HG03039 (cell line): ENCODE data around the gene UTP11.
"Not testable (repeated sequence)": the region's sequence is repeated elsewhere in the genome, so short reads cannot be mapped to it uniquely, and the experiment has no call there.

Source experiments
- ATAC-seq: cut with Tn5 transposase; IDR thresholded peaks from one replicate; pipeline ENCODE4 v1.9.1; 2021; ENCODE audit warnings: mild to moderate bottlenecking, moderate library complexity; ENCODE audit not compliant: unreplicated experiment

Gene UTP11, protein sequence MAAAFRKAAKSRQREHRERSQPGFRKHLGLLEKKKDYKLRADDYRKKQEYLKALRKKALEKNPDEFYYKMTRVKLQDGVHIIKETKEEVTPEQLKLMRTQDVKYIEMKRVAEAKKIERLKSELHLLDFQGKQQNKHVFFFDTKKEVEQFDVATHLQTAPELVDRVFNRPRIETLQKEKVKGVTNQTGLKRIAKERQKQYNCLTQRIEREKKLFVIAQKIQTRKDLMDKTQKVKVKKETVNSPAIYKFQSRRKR

DNA sequence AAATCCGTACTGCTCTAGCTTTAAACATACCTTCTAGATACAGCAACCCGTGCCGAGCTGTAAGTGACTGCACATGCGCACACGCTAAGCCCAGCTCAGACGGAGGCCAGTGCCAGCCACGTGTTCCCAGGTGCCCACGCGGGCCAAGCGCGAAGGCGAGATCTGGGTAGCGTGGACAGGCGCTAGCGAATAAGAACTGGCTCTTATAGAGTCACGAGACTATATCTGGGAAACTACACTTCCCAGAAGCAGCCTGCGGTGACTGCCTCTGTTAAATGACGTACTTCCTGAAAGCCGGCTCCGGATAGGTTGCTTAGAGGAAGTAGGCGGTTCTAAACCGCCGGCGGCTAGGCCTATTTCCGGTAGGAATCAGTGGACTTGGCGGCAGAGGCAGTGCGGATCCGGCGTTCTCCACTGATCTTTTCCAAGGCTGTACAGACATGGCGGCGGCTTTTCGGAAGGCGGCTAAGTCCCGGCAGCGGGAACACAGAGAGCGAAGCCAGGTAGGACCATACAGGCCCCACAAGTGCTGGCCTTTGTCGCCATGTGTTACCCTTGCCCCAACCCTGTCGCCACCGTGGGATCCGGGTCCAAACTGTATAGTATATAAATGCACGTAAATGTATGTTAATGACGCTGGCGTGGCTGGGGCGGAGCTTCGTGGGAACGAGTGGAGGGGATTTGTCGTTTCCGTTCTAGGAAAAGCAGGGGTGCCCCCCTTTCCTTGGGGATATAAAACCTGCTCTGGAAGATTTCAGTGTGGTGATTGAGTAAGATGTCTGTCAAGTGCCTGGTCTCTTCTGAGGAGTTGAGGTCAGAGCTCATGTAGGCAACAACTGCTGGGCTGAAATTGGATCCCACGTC lies at the start of gene UTP11:
Gene UTP11 (plus strand): TSS at position 372 of the 864 bp plus-strand sequence. CDS start 69 bp downstream, at position 441.
- peak; percentile 89 for ATAC-seq

DNA sequence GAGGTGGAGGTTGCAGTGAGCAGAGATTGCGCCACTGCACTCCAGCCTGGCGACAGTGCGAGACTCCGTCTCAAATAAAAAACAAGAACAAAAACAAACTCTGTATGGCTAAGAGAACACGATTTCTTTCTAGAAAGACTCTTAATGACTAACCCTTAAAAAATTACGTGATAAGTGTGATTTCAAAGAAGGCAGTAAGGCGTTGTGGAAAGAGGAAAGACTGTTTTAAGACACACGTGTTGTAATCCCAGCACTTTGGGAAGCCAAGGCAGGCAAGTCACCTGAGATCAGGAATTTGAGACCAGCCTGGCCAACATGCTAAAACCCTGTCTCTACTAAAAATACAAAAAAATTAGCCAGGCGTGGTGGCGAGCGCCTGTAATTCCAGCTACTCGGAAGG lies 48.4 kb upstream of the UTP11 start:
- not testable (repeated sequence) for ATAC-seq

DNA sequence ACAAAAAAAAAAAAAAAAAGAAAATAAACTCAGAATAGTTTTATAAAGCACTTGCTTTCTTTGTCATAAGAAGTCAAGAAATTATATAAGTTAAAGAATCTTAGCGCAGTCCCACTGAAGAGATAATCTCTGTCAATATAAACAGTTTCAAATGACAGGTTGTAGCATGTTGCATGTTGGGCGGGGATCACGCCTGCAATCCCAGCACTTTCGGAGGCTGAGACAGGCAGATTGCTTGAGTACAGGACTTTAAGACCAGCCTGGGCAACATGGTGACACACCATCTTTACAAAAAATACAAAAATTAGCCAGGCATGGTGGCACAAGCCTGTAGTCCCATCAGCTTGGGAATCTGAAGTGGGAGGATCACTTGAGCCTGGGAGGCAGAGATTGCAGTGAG lies 47.2 kb upstream of the UTP11 start:
- no peak for ATAC-seq

DNA sequence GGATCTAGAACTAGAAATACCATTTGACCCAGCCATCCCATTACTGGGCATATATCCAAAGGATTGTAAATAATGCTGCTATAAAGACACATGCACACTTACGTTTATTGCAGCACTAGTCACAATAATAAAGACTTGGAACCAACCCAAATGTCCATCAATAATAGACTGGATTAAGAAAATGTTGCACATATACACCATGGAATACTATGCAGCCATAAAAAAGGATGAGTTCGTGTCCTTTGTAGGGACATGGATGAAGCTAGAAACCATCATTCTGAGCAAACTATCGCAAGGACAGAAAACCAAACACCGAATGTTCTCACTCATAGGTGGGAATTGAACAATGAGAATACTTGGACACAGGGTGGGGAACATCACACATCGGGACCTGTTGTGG lies 38.9 kb upstream of the UTP11 start:
- ATAC-seq = not testable (repeated sequence)

DNA sequence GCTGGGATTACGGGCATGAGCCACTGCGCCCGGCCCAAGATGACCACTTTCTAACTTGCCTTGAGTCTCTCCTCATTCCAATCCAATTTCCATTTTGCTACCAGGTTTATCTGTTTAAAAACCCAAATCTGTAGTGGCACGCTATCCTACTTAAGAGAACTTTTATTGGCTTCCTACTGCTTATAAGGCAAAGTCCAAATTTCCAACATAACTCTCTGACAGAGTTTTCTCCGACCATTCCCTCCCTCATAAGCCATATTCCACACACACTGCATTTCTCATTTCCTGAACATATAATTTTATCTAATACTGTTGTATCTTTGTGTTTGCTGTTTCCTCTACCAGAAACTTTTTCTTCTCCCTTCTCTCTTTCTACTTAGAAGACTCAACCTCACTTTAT lies 38.0 kb upstream of the UTP11 start:
- no peak for ATAC-seq

DNA sequence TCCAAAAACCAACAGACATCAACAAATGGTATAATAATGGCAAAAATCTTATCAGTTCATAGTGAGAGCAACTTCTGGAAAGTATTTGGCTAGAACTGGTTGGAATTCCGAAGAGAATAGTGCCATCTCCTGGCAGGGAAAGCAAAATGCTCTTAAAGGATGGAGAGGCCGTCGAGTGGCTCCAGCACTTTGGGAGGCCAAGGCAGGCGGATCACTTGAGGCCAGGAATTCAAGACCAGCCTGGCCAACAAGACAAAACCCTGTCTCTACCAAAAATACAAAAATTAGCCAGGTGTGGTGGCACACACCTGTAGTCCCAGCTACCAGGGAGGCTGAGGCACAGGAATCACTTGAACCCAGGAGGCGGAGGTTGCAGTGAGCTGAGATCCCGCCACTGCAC lies 37.5 kb upstream of the UTP11 start:
- ATAC-seq = not testable (repeated sequence)

DNA sequence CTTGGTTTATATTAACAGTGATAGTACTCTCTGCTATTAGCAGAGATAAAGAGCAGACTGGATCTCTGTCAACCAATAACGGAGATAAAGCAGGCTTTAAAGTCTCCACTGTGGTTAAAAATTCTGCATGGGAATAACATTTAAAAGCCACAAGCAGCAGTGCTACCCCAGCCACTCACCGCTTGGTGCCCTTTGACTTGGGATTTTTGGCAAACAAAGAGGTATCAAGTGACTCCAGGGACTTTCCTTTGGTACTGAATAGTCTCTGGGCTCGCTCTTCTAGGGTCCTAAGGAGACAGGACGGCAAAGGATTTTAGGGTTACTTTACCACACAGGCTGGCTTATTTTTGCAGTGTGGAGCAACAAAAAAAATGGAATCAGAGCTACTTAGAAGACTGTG lies 34.0 kb upstream of the UTP11 start:
- no peak for ATAC-seq

DNA sequence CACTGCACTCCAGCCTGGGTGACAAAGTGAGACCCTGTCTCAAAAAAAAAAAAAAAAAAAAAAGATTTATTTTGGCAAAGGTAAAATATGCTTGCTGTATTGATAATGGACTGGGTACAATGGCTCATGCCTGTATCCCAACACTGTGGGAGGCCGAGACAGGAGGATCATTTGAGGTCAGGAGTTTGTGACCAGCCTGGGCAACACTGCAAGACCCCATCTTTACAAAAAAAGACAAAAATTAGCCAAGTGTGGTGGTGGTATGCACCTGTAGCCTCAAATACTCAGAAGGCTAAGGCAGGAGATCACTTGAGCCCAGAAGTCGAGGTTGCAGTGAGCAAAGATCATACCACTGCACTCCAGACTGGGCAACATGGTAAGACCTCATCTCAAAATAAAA lies 29.0 kb upstream of the UTP11 start:
- ATAC-seq = no peak

DNA sequence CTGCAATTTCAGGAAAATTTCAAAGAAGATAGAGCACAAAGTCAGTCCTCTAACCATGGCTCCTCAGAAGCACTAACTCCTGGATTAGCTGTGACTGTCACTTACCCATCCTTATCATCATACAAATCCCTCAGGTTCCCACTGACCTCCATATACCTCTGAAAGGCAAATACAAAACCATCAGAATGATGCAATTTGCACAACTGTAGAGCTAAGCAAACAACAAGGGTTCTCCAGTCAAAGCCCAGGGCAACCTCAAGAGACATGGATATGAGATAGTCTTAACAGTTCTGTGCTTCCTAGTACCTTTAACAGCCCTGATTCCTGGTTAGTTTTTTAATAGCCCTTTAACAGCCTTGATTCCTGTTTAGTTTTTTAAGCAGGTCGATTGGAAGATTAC lies 24.9 kb upstream of the UTP11 start:
- no peak for ATAC-seq

DNA sequence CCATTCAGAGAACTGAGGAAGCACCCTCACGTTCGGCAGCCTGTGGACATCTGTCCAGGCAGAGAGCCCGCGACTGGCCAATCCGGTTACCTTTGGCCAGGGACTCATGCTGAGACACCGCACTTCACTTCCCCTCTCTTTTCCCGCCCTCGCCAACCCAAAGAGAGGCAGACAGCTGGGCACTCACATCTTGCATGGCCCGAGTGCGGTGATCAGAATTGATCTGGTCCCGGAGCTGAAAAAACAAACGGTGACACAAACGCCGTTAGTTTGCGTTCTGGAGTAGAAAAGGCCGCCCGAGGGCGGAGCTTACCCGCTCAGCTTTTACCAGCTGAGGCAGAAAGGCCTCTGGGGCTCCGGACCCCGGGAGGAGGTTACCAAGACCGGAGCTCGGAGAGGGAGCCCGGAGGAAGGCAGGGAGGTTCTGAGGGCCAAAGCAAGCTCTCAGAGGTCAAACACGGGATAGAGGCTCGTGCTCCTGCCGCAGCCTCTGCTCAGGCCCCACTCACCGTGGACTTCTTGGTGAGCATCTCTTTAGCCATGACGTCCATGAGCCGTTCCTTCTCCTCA lies 23.1 kb upstream of the UTP11 start:
- peak; percentile 21 for ATAC-seq

DNA sequence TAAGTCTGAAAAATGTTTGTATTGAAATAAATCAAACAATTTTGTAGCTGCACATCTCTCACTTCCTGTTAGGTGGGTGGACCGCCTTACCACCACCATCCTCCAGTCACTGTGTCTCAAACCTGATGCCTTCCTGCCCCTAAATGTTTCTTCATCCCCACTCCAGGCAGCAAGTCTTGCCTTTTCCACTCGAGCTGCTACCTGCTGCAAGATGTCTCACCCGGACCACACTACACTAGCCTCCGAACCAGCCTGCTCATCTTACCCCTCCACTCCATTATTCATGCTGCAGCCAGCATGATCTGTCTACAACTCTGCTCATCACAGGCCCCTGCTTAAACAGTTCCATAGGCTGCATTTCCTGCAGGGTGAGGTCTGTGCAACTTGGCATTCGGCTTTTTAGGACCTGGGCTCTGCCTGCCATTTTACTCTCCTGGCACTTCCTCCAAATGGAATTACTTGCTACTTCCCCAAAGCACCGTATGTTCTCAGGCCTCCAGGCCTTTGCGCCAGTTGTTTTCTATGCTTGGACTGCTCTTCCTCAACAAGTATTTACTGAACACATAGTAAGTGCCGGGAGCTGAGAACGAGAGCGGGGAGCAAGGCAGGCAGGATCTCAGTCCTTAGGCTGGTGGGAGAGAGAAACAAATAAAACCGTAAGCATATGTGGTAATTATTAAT lies 17.5 kb upstream of the UTP11 start:
- no peak for ATAC-seq

DNA sequence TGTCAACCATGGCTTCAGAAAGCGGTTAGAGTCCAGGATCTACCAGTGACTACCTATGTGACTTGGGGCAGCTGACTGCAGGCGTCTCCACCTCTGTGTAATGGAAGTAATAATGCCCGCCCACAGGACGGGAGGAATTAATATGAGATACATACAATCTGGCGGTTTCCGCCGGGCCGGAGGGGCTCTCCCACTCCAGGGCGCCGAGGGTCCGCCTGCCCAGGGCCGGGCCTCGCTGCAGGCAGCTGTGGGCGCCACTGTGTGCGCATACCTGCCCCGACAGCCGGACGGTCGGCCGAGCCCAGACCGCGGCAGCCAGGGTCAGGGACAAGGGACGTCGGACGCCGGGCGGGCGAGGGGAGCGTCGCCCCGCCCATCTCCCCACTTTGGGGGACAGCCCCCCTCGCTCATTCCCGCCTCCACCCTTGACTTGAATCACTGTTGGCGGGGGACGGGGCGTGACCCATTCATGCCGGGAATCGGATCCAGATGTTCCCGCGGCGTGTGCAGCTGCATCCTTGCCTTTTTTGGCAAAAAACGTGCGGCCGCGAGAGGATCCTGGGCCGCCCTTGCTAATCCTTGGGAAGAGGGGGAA lies 16.7 kb upstream of the UTP11 start:
- no peak for ATAC-seq

DNA sequence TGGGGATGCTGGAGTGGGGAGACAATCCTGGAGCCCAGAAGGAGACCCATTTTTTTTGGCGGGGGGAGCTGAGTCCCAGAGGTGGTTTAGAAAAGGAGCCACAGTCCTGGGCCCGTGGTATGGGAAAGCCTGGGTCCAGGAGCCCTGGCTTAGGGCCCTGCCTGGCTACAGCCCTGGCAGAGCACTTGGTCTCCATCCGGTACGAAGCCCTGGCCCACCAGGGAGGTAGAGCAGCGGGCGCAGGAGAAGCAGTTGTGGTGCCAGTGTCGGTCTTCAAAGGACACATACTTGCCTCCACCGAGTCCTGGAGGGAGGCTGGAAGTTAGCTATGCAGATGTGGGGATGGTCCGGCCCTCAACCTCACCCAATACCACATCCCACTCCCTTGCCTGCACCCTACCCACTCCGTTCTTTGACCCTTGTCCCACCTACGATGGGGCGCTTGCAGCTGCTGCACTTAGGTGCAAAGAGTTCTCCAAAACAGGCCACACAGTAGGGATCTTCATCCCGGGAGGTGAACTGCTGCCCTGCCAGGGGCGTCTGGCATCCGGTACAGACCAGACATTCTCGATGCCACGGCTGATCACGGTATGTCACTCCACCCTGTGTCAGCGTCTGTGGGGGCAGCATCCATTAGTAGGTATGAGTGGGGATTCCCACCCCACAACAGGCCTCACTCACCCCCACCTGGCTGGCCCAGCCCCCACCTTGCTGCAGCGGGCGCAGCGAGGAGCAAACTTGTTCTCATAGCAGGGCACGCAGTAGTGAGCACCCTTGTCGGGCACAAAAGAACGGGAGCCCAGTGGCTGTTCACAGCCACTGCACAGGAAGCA lies 15.1 kb upstream of the UTP11 start:
- ATAC-seq = no peak

DNA sequence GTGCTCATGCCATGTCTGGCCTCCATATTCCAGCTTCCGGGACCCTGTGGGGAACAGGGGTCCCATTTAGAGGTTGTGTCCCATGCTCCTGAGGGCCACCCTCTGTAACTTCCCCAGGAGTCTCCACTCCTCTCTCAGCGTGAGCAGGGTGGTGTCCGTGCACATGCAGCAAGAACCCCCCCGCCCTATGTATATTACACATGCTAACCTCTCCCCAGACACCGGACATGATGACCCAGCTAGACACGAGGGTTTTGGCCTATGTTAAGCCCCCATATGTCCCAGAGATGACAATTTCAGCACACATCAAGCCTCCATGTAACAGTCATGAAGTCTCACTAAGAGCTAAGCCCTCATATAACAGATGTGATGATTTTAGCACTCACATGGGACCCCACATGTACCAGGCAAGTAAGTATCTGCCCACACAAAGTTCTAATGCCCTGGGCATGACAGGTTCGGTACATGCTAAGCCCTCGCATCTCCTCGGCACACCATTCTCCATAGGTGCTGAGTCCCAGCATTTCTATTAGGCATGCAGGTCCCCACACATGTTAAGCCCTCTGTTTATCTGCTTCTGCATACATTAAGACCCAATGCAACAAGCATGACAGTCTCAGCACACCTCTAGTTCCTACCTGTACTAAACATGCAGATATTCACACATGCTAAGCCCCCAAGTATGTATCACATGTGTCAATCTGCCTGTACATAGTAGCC lies 14.3 kb upstream of the UTP11 start:
- no peak for ATAC-seq

DNA sequence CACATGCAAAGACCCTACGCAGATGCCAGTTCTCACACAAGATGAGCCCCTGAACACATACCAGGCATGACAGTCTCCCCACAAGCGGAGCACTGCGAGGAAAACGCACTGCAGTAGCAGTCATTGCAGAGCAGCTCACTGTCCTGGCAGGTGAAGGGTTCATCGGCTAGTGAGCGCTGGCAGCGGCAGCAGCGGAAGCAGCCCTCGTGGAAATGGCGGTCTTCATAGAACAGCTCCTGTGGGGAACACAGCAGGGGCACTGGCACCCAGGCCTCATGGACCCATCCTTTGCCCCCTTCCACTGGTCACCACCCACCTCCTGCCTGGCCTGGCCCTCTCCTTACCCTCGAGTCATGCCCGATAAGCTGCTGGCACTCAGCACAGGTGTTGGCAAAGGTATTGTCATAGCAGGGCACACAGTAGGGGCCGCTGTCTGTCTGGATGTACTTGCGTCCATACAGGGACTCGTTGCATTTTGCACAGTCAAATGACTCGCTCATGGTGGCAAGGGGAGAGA lies 13.6 kb upstream of the UTP11 start:
- no peak for ATAC-seq

DNA sequence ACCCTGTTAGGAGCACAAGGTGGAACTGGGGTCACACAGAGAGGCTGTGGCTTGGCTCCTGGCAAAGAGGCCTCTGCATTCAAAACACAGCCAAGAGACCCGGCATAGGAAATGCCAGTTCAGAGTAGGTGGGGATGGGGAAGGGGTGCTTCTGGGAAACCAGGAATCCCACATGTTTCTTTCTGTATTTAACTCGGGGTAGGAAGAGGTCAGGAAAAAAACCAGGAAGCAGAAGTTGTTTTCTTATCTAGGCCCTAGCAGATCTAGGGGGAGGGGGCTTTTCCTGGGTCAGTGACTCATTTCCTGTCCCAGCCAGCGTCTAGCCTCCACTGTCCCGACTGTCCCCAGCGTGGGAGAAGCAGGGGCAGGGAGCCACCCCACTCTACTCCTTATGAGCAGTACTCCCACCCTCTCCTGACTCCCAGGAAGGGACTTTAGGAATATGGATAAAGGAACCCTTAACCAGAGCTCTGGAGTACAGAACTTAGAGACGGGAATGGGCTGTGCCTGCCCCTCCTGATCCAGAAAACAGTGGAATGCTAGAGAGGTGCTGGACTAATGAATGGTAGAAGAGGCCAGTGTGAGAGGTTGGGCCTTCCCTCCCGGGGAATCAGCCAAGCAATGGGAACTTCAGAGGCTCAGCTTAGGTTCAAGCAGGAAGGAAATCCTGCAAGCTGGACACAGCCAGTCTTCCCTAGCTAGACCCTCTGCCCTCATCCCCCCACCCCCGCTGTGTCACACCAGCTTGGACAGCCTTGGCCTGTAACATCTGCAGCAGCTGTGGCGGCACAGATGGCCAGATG lies 12.9 kb upstream of the UTP11 start:
- ATAC-seq = no peak

DNA sequence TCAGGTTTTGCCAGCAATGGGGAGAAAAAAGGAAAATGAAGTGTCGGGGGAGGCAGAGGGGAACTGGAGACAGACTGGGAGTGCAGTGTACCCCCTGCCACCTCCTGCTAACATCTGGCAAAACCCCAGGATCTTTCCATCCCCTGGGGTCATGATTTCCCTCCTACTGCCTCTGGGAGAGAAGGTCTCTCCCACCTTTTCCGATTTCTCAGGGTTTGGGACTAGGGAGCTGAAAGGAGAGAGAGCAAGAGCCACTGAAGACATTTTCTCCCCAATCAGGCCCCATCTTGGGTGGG lies 12.4 kb upstream of the UTP11 start:
- no peak for ATAC-seq

DNA sequence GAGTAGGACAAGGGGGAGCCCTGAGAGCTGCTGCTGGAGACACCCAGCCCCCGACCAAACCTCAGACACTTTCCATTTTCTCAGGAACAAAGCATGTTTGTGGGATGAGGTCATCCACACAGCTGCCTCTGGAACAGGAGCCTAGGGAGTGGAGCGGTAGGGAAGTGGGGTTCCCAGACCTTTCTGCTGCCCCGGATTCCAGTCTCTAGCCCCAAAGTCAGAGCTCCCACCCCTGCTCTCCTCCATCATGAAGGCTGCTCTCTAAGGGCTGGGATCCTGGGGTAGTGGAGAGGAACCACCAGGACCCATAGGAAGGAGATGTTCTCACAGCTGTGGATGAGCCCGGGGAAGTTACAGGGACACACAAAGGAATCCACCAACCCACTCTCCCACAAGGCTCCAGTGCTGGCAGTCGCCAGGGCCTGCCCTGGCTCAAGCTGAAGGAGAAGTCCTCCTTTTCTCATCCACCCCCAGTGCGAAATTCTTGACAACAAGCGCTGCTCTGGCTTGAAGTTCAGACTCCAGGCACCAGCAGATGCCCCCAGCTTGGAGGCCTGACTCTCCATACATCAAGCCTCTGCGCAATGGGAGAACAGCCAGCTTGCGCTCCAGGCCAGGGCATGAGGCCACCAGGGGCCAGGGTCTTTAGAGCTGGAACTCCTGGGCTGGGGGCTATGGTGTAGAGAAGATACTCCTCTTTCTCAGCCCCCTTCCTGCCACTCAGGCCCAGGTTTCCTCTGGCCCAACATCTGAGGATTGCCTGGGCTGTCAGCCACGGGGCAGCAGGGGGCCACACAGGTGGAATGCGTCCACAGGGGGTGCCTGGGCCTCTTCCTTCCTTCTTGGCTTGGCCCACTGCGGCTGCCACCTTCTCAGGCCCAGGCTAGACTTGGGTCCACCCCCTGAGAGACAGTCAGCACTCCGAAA lies 11.7 kb upstream of the UTP11 start:
- ATAC-seq = no peak
